ENCODE results near the gene TTC6.
A peak's percentile ranks its signal among the peaks of the same experiment; 100 is the strongest.

TTC6 gene

GRCh38 chr14:37590428-37591139 lies 4.8 kb upstream of the TTC6 start:
- no peak overlapping the region for H3K27ac Mint-ChIP-seq
- H3K36me3 Mint-ChIP-seq: peaks cover 16% of the 10 kb centered on the region
- H3K9me3 Mint-ChIP-seq (ENCODE audit: low read depth): peaks cover 4% of the 10 kb centered on the region
- H3K4me1 Mint-ChIP-seq (ENCODE audit: low read depth): peaks cover 11% of the 10 kb centered on the region
- H3K4me3 Mint-ChIP-seq: no peak overlapping the region
- peaks cover 56% of the 10 kb centered on the region for H3K27me3 Mint-ChIP-seq

GRCh38 chr14:37591311-37591940 lies 4.0 kb upstream of the TTC6 start:
- H3K27ac Mint-ChIP-seq: peak overlapping the region; percentile 64
- peaks cover 57% of the 10 kb centered on the region for H3K27me3 Mint-ChIP-seq
- peak overlapping the region; percentile 58 for H3K4me3 Mint-ChIP-seq

GRCh38 chr14:37591941-37592481 lies 3.4 kb upstream of the TTC6 start:
- Mint-ChIP-seq H3K36me3 (peaks cover 17% of the 10 kb centered on the region), H3K27ac (no peak overlapping the region), H3K4me1 (ENCODE audit: low read depth) (peaks cover 24% of the 10 kb centered on the region), H3K27me3 (peaks cover 58% of the 10 kb centered on the region), H3K9me3 (ENCODE audit: low read depth) (peaks cover 4% of the 10 kb centered on the region), H3K4me3 (no peak overlapping the region)

More at GRCh38 chr14:37591311-37591940, 4.0 kb upstream of the TTC6 start:
- Mint-ChIP-seq H3K4me1 (ENCODE audit: low read depth) (peaks cover 20% of the 10 kb centered on the region), H3K36me3 (peaks cover 16% of the 10 kb centered on the region), H3K9me3 (ENCODE audit: low read depth) (peaks cover 4% of the 10 kb centered on the region)

DNA sequence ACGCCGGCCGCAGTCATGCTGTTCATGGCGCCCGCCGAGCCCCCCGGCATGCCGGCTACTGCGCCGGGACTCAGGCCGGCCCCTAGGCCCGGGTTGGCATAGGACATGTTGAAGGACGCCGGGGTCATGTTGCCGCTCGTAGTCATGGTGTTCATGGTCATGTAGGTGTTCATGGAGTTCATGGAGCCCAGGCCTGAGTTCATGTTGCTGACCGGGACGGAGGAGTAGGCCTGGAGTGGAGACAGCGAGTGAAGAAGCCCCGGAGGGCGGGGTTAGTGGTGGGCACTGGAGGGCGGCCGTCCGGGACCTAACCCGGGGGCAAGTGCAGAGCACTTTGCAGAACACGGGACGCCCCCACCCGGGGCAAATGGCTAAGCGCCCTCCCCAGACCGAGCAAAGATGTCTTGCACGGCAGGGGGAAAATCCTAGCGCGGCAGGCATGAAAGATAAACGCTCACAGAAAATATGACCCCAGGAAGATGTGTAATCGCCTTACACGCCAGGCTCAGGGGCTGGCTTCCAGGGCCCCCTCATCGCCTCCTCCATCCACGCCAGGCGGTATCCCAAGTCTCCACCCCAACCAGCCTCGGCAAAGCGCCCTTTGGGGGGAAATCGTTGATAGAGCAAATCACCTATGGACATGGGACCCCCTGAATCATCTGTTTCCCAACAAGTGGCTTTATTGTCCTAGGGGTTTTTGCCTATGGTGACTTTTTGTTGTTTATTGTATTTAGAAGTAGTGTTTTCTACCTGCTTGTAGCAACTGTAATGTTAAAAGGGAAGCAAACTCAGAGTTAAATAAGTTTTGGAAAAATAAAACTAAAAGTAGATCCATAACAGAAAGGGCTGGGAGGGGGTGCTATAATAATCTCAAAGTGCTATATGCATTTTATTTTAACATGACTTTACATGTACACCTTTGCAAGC lies 2.7 kb upstream of the TTC6 start:
- Mint-ChIP-seq H3K4me1 (ENCODE audit: low read depth) (peaks cover 27% of the 10 kb centered on the region), H3K36me3 (peaks cover 19% of the 10 kb centered on the region), H3K4me3 (no peak overlapping the region), H3K9me3 (ENCODE audit: low read depth) (peaks cover 4% of the 10 kb centered on the region), H3K27me3 (peaks cover 56% of the 10 kb centered on the region), H3K27ac (no peak overlapping the region)

DNA sequence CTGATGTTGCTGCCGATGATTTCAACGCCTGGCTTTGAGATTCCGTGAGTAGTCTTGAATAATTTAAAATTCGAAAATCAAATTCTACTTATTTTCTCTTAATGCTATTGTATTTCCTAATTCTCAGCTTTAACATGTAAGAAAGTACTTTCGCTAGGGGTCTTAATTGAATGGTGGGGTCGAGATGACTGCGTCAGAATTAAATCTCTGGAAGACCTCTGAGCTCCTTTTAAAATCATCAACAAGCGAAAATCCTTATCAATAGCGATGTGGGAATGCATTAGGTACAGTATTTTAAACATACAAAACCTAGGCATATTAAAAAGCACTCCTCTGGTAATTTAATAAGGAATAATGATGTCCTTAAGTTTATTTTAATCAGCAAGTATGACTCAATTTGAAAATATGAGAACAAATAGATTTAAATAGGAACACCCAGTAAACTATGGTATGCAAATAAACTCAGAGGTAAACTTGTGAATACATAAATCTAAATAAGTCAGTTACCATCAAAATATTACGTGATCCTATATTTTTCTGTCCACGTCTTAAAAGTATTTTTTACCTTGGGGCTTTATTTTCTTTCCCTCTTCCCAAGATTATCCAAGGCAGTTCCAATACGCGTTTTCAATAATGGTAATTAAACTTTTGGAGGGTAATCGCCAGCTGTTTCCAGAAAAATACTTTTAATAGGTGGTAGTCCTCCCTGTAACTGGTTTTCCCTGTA lies 1.8 kb upstream of the TTC6 start:
- Mint-ChIP-seq H3K27ac (no peak overlapping the region), H3K4me3 (peak overlapping the region; percentile 82), H3K9me3 (ENCODE audit: low read depth) (peaks cover 4% of the 10 kb centered on the region), H3K27me3 (peaks cover 57% of the 10 kb centered on the region), H3K4me1 (ENCODE audit: low read depth) (peaks cover 27% of the 10 kb centered on the region), H3K36me3 (peaks cover 17% of the 10 kb centered on the region)

GRCh38 chr14:37594238-37594970 lies 1.0 kb upstream of the TTC6 start:
- no peak overlapping the region for H3K27ac Mint-ChIP-seq
- H3K4me1 Mint-ChIP-seq (ENCODE audit: low read depth): peaks cover 34% of the 10 kb centered on the region
- H3K36me3 Mint-ChIP-seq: peaks cover 12% of the 10 kb centered on the region
- peaks cover 4% of the 10 kb centered on the region for H3K9me3 Mint-ChIP-seq (ENCODE audit: low read depth)
- H3K4me3 Mint-ChIP-seq: peak overlapping the region; percentile 82
- H3K27me3 Mint-ChIP-seq: peaks cover 57% of the 10 kb centered on the region

GRCh38 chr14:37595809-37596621 lies 586 bp downstream of the TTC6 start:
- H3K9me3 Mint-ChIP-seq (ENCODE audit: low read depth): peaks cover 4% of the 10 kb centered on the region
- H3K4me3 Mint-ChIP-seq: peak overlapping the region; percentile 86
- H3K4me1 Mint-ChIP-seq (ENCODE audit: low read depth): peaks cover 40% of the 10 kb centered on the region
- H3K36me3 Mint-ChIP-seq: peaks cover 11% of the 10 kb centered on the region
- H3K27me3 Mint-ChIP-seq: peaks cover 52% of the 10 kb centered on the region
- H3K27ac Mint-ChIP-seq: peak overlapping the region; percentile 71

GRCh38 chr14:37596790-37597472 lies 1.5 kb downstream of the TTC6 start:
- H3K27ac Mint-ChIP-seq: no peak overlapping the region
- H3K27me3 Mint-ChIP-seq: peaks cover 57% of the 10 kb centered on the region
- peak overlapping the region; percentile 86 for H3K4me3 Mint-ChIP-seq
- peaks cover 8% of the 10 kb centered on the region for H3K36me3 Mint-ChIP-seq
- peaks cover 38% of the 10 kb centered on the region for H3K4me1 Mint-ChIP-seq (ENCODE audit: low read depth)
- H3K9me3 Mint-ChIP-seq (ENCODE audit: low read depth): peaks cover 4% of the 10 kb centered on the region

GRCh38 chr14:37597538-37597913 lies 2.1 kb downstream of the TTC6 start:
- Mint-ChIP-seq H3K4me3 (no peak overlapping the region), H3K36me3 (peaks cover 8% of the 10 kb centered on the region), H3K9me3 (ENCODE audit: low read depth) (peaks cover 4% of the 10 kb centered on the region), H3K4me1 (ENCODE audit: low read depth) (peaks cover 38% of the 10 kb centered on the region), H3K27me3 (peaks cover 55% of the 10 kb centered on the region), H3K27ac (no peak overlapping the region)

- H3K9me3 Mint-ChIP-seq (ENCODE audit: low read depth): peaks cover 4% of the 10 kb centered on the region
Measured at GRCh38 chr14:37597914-37598746, 2.7 kb downstream of the TTC6 start.

DNA sequence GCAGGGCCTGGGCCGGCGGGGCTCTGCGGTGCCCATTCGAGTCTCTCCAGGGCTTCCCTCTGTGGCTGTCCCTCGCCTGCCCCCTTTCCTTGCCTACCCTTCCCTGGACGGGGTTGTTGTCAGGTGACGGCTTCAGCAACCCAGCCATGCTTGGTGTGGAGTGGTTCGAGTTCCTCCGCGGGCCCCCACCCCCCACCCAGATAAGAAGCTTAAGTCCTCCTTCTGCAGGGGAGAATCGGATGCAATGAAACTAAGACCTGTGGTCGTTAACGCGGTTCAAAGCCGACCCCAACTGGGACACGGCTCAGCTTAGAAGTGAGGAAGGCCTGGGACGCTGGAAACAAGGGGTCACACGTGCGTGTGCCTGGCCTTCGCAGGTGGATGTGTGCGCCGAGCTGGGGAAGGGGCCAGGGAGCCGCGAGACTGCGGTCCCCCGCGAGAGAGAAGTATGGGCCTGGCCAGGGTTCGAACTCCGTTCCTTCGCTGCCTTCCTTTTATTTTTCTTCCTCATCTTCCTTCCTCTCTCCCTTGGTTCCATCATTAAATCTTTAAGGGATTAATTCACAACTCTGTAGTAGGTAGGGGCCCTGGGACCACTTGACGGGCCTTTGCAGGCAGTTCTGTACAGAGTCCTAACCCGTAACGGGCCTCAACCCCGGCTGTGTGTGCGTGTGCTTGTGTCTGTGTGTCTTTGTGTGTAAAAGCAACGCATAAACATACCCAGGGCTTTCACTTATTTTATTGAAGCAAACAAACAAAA lies 3.5 kb downstream of the TTC6 start:
- Mint-ChIP-seq H3K4me3 (peak overlapping the region; percentile 51), H3K27ac (no peak overlapping the region), H3K9me3 (ENCODE audit: low read depth) (peaks cover 4% of the 10 kb centered on the region), H3K36me3 (peaks cover 8% of the 10 kb centered on the region), H3K27me3 (peaks cover 54% of the 10 kb centered on the region), H3K4me1 (ENCODE audit: low read depth) (peaks cover 35% of the 10 kb centered on the region)

More at GRCh38 chr14:37597914-37598746, 2.7 kb downstream of the TTC6 start:
- Mint-ChIP-seq H3K4me3 (peak overlapping the region; percentile 49), H3K4me1 (ENCODE audit: low read depth) (peaks cover 36% of the 10 kb centered on the region), H3K27ac (no peak overlapping the region), H3K27me3 (peaks cover 55% of the 10 kb centered on the region), H3K36me3 (peaks cover 8% of the 10 kb centered on the region)
